ENCODE data around the gene COL23A1.

COL23A1 gene

GRCh38 chr5:178453224-178453623 is 137.0 kb downstream of the COL23A1 start:
- no peak overlapping the region for H3K4me3 Mint-ChIP-seq
- H3K36me3 Mint-ChIP-seq (ENCODE audit: low read depth), result no peaks in the 10 kb centered on the region
- H3K27ac Mint-ChIP-seq, result no peak overlapping the region
- no peaks in the 10 kb centered on the region for H3K4me1 Mint-ChIP-seq (ENCODE audit: low read depth)
- no peaks in the 10 kb centered on the region for H3K9me3 Mint-ChIP-seq
- H3K27me3 Mint-ChIP-seq, result peaks cover 9% of the 10 kb centered on the region
- DNase-seq, result no peak

- Mint-ChIP-seq H3K36me3 (ENCODE audit: low read depth) (no peaks in the 10 kb centered on the region), H3K4me3 (no peak overlapping the region), H3K4me1 (ENCODE audit: low read depth) (no peaks in the 10 kb centered on the region), H3K27ac (no peak overlapping the region), H3K27me3 (peaks cover 16% of the 10 kb centered on the region), H3K9me3 (no peaks in the 10 kb centered on the region)
- no peak for DNase-seq
Observed at GRCh38 chr5:178450121-178451028, 139.8 kb downstream of the COL23A1 start.

- H3K27me3 Mint-ChIP-seq, result peaks cover 18% of the 10 kb centered on the region
- peak; percentile 8 for DNase-seq
- no peak overlapping the region for H3K4me3 Mint-ChIP-seq
- H3K4me1 Mint-ChIP-seq (ENCODE audit: low read depth), result no peaks in the 10 kb centered on the region
- H3K36me3 Mint-ChIP-seq (ENCODE audit: low read depth), result no peaks in the 10 kb centered on the region
- H3K27ac Mint-ChIP-seq, result no peak overlapping the region
- H3K9me3 Mint-ChIP-seq, result no peaks in the 10 kb centered on the region
Observed at GRCh38 chr5:178449163-178450070, 140.8 kb downstream of the COL23A1 start.

- Mint-ChIP-seq H3K27ac (no peak overlapping the region), H3K9me3 (no peaks in the 10 kb centered on the region), H3K27me3 (peaks cover 38% of the 10 kb centered on the region), H3K4me1 (ENCODE audit: low read depth) (peaks cover 4% of the 10 kb centered on the region), H3K36me3 (ENCODE audit: low read depth) (no peaks in the 10 kb centered on the region), H3K4me3 (no peak overlapping the region)
- DNase-seq, result no peak
Observed at GRCh38 chr5:178445534-178445933, 144.7 kb downstream of the COL23A1 start.

- DNase-seq, result peak; percentile 14
- H3K9me3 Mint-ChIP-seq, result no peaks in the 10 kb centered on the region
- H3K27me3 Mint-ChIP-seq, result peaks cover 35% of the 10 kb centered on the region
- no peak overlapping the region for H3K27ac Mint-ChIP-seq
- no peak overlapping the region for H3K4me3 Mint-ChIP-seq
- H3K4me1 Mint-ChIP-seq (ENCODE audit: low read depth), result peaks cover 4% of the 10 kb centered on the region
- H3K36me3 Mint-ChIP-seq (ENCODE audit: low read depth), result no peaks in the 10 kb centered on the region
Observed at GRCh38 chr5:178442405-178443257, 147.6 kb downstream of the COL23A1 start.

- no peak for DNase-seq
- H3K9me3 Mint-ChIP-seq, result no peaks in the 10 kb centered on the region
- H3K4me3 Mint-ChIP-seq, result no peak overlapping the region
- peaks cover 32% of the 10 kb centered on the region for H3K27me3 Mint-ChIP-seq
- no peaks in the 10 kb centered on the region for H3K36me3 Mint-ChIP-seq (ENCODE audit: low read depth)
- H3K27ac Mint-ChIP-seq, result no peak overlapping the region
- H3K4me1 Mint-ChIP-seq (ENCODE audit: low read depth), result peaks cover 4% of the 10 kb centered on the region
Observed at GRCh38 chr5:178441486-178442270, 148.5 kb downstream of the COL23A1 start.

- H3K27me3 Mint-ChIP-seq, result peaks cover 33% of the 10 kb centered on the region
- H3K9me3 Mint-ChIP-seq, result no peaks in the 10 kb centered on the region
- no peak overlapping the region for H3K27ac Mint-ChIP-seq
- H3K4me3 Mint-ChIP-seq, result no peak overlapping the region
- DNase-seq, result no peak
- peaks cover 4% of the 10 kb centered on the region for H3K4me1 Mint-ChIP-seq (ENCODE audit: low read depth)
- H3K36me3 Mint-ChIP-seq (ENCODE audit: low read depth), result no peaks in the 10 kb centered on the region
Observed at GRCh38 chr5:178440181-178440580, 150.0 kb downstream of the COL23A1 start.

GRCh38 chr5:178439493-178440180 is 150.6 kb downstream of the COL23A1 start:
- Mint-ChIP-seq H3K4me3 (no peak overlapping the region), H3K27me3 (peaks cover 33% of the 10 kb centered on the region), H3K9me3 (no peaks in the 10 kb centered on the region), H3K4me1 (ENCODE audit: low read depth) (peaks cover 4% of the 10 kb centered on the region), H3K36me3 (ENCODE audit: low read depth) (no peaks in the 10 kb centered on the region), H3K27ac (no peak overlapping the region)
- peak; percentile 12 for DNase-seq

GRCh38 chr5:178438796-178439195 is 151.4 kb downstream of the COL23A1 start:
- Mint-ChIP-seq H3K4me3 (no peak overlapping the region), H3K36me3 (ENCODE audit: low read depth) (no peaks in the 10 kb centered on the region), H3K9me3 (no peaks in the 10 kb centered on the region), H3K27ac (no peak overlapping the region), H3K4me1 (ENCODE audit: low read depth) (peaks cover 4% of the 10 kb centered on the region), H3K27me3 (peaks cover 31% of the 10 kb centered on the region)
- peak; percentile 18 for DNase-seq

GRCh38 chr5:178437386-178438075 is 152.7 kb downstream of the COL23A1 start:
- Mint-ChIP-seq H3K36me3 (ENCODE audit: low read depth) (no peaks in the 10 kb centered on the region), H3K9me3 (no peaks in the 10 kb centered on the region), H3K27me3 (peaks cover 25% of the 10 kb centered on the region), H3K4me3 (no peak overlapping the region), H3K27ac (no peak overlapping the region), H3K4me1 (ENCODE audit: low read depth) (no peaks in the 10 kb centered on the region)
- DNase-seq, result no peak

- H3K27me3 Mint-ChIP-seq, result peaks cover 16% of the 10 kb centered on the region
Observed at GRCh38 chr5:178436326-178436940, 153.8 kb downstream of the COL23A1 start.

More at GRCh38 chr5:178436326-178436940, 153.8 kb downstream of the COL23A1 start:
- H3K4me1 Mint-ChIP-seq (ENCODE audit: low read depth), result no peaks in the 10 kb centered on the region
- H3K9me3 Mint-ChIP-seq, result no peaks in the 10 kb centered on the region
- no peak overlapping the region for H3K27ac Mint-ChIP-seq
- H3K4me3 Mint-ChIP-seq, result no peak overlapping the region
- no peaks in the 10 kb centered on the region for H3K36me3 Mint-ChIP-seq (ENCODE audit: low read depth)
- DNase-seq, result no peak
